Psoas muscle (tissue), 8 donors: ENCODE measurements around the gene HOXA13. TPM values are rescaled to one million over a fixed set of nuclear protein-coding genes. Genes with fewer than 3 reads are reported as not detected.

Experiments used
- ATAC-seq, 4 donors: fragments of 200-7000 bp; cut with Tn5 transposase; one replicate each; pipeline ENCODE4 v1.9.1; 2020; ENCODE audit warnings: moderate library complexity in 3 of 4, mild to moderate bottlenecking in 2 of 4
- DNase-seq, 2 donors: peaks; one replicate each; pipeline ENCODE4 v3.0.0-alpha.2; 2020
- H3K27ac ChIP-seq: fragments of 200-600 bp; one replicate; pipeline ENCODE4 v1.8.0; 2022
- H3K27me3 ChIP-seq, 3 donors: fragments of 200-600 bp in 1 of 3; one replicate each; pipeline versions ENCODE4 v1.6.1 to v1.8.0; 2013 to 2022; ENCODE audit warnings: low read length in 2 of 3, mild to moderate bottlenecking in 2 of 3, moderate library complexity in 1 of 3; ENCODE audit not compliant: insufficient read depth in 3 of 3
- H3K36me3 ChIP-seq, 2 donors: fragments of 200-600 bp in 1 of 2; one replicate each; pipeline versions ENCODE4 v1.6.1 to v1.8.0; 2013 to 2022; ENCODE audit warnings: low read depth in 1 of 2, mild to moderate bottlenecking in 1 of 2, moderate library complexity in 1 of 2; ENCODE audit not compliant: insufficient read depth in 1 of 2
- H3K4me1 ChIP-seq: fragments of 200-600 bp; one replicate; pipeline ENCODE4 v1.8.0; 2022
- H3K4me3 ChIP-seq: fragments of 200-600 bp; one replicate; pipeline ENCODE4 v1.8.0; 2022; ENCODE audit warnings: mild to moderate bottlenecking
- H3K9me3 ChIP-seq: fragments of 200-600 bp; one replicate; pipeline ENCODE4 v1.8.0; 2022
- WGBS, 3 donors: extraction: QIAGEN DNeasy Blood & Tissue Kit; methylation state at CpG; one replicate each; pipeline versions ENCODE4 v1.1.6 to v1.1.7; 2013; 5-methylcytosine and 5-hydroxymethylcytosine counted together
- intact Hi-C, 2 donors: fragments of 100-400 bp; cut with DNase I; formaldehyde crosslinking; loops; one replicate each; pipeline versions ENCODE4 v1.11.0 to v1.14.2; 2022
- polyA plus RNA-seq, 3 donors: library from polyadenylated mRNA; stranded (reverse); fragments of 200-250 nt; gene quantifications; one replicate each; pipeline ENCODE4 v1.2.3, GENCODE V29; 2013
- total RNA-seq, 4 donors: library from RNA; stranded (reverse); fragmentation: NEBNext Ultra II Directional in 2 of 4; extraction: Animal tissue kit (Norgen Biotek cat#: 25700) in 2 of 4; gene quantifications; one replicate each; pipeline versions ENCODE4 v1.2.1 to v1.2.4, GENCODE V29; 2021 to 2023
- TF ChIP-seq, protein P1 (sequence below): fragments of 200-600 bp; IDR thresholded peaks from one replicate; pipeline ENCODE4 v1.8.0; 2022; ENCODE audit warnings: antibody characterized with exemption
- donor health status: healthy with polysubstance abuse.
- donor health status: DM: no; HTN: no; CAD: no; lungs with moderate emphysema.
- donor health status: Bipolar disorder and iron deficiency.
- donor health status: healthy.
- donor health status: DM: yes; HTN: yes; CAD: no.
- donor health status: DM: no; HTN: no; CAD: no.
- donor health status: DM: no; HTN: no; CAD: no.
- donor health status: DM: yes; HTN: yes; CAD: no.

HOXA13 gene
- total and polyA plus RNA-seq, 7 donors: 0.01 to 0.08 (median 0.06) TPM; not detected in 4

DNA sequence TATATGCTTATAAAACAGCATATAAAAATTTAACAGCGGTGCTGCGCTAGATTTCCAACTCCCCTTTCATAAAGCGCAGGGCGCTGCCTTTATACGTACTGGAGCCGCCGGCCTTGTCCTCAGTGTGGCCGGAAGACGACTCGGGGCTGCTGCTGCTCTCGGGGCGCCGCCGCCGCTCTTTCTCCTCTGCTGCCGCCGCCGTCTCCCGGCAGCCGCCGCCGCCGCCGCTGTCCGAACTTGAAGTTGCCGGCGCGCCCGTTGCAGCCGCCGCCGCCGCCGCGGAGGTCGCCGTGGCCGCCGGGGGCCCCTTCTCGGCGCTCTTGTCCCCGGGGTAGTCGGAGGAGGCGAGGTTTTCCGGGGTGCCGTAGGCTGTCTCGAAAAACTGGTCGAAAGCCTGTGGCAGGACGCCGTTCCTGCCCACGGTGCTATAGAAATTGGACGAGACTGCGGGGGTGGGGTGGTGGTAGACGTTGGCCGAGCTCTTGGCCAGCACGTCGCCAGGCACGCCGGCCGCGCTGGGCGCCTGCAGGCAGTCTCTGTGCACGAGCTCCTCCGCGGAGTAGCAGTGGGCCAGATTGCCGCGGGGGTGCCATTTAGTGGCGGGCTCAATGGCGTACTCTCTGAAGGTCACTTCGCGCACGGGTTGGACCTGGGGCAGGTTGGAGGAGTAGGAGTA is 15.4 kb downstream of the HOXA13 start:
- intact Hi-C loops: no loop called here
- 1 to 2% (median 2%) methylated on average over 70 to 72 of the region's 72 CpGs for WGBS, 3 donors
- peaks cover 0 to 80% (median 19%) of the 10 kb centered on the region in 3 donors for H3K27me3 ChIP-seq
- TF ChIP-seq, protein P1, sequence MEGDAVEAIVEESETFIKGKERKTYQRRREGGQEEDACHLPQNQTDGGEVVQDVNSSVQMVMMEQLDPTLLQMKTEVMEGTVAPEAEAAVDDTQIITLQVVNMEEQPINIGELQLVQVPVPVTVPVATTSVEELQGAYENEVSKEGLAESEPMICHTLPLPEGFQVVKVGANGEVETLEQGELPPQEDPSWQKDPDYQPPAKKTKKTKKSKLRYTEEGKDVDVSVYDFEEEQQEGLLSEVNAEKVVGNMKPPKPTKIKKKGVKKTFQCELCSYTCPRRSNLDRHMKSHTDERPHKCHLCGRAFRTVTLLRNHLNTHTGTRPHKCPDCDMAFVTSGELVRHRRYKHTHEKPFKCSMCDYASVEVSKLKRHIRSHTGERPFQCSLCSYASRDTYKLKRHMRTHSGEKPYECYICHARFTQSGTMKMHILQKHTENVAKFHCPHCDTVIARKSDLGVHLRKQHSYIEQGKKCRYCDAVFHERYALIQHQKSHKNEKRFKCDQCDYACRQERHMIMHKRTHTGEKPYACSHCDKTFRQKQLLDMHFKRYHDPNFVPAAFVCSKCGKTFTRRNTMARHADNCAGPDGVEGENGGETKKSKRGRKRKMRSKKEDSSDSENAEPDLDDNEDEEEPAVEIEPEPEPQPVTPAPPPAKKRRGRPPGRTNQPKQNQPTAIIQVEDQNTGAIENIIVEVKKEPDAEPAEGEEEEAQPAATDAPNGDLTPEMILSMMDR: no peak
- no peaks in the 10 kb centered on the region for H3K36me3 ChIP-seq
- no peak overlapping the region for H3K27ac ChIP-seq
- H3K4me1 ChIP-seq: peaks cover 27% of the 10 kb centered on the region
- DNase-seq (peak in 1 of 2 donors; percentile 67), ATAC-seq (peak in 3 of 4 donors; percentile 25 to 46 (median 35))
- peak overlapping the region; percentile 72 for H3K4me3 ChIP-seq
- no peaks in the 10 kb centered on the region for H3K9me3 ChIP-seq

DNA sequence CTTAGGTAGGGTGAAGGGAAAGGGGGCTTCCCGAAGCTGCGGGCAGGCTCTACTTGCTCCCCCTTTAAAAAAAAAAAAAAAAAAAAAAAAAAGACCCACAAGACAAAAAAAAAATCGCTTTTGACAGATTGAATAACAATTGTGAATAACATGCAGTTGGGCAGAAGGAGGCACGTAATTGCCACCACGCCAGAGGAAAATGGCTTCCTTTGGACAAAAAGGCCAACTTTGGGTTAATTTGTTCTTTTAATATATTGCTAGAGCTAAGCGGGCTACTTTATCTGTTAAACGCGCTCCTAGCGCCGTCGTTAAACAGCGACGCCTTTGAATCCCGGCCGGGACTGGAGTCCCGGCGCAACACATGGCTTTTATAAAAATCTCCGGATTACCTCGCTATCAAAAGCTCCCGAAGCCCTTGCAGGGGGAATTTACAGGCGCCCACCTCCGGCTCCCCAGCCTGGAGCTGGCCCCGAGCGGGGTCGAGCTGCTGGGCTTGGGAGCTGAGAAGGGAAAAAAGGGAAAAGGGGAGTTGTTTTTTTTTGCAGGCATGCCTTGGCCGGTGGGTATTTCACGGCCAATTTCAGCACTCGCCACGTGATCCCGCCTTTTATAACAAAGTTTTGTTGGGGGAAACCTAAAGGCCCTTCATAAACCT is 16.1 kb downstream of the HOXA13 start:
- H3K27ac ChIP-seq: no peak overlapping the region
- TF ChIP-seq, protein P1: no peak
- ATAC-seq: no peak
- DNase-seq: no peak
- H3K4me3 ChIP-seq: peak overlapping the region; percentile 72
- peaks cover 26% of the 10 kb centered on the region for H3K4me1 ChIP-seq
- peaks cover 0 to 74% (median 17%) of the 10 kb centered on the region in 3 donors for H3K27me3 ChIP-seq
- H3K36me3 ChIP-seq: no peaks in the 10 kb centered on the region
- intact Hi-C loops: no loop called here
- no peaks in the 10 kb centered on the region for H3K9me3 ChIP-seq
- 5 to 10% (median 9%) methylated on average over 30 of the region's 30 CpGs for WGBS, 3 donors

GRCh38 chr7:27182861-27183681 is 16.8 kb downstream of the HOXA13 start:
- DNase-seq (no peak), ATAC-seq (no peak)
- Histone ChIP-seq H3K4me3 (peak overlapping the region; percentile 72), H3K27me3 (peaks cover 0 to 67% (median 12%) of the 10 kb centered on the region in 3 donors), H3K9me3 (no peaks in the 10 kb centered on the region), H3K27ac (no peak overlapping the region), H3K36me3 (no peaks in the 10 kb centered on the region), H3K4me1 (peaks cover 29% of the 10 kb centered on the region)
- TF ChIP-seq, protein P1: no peak
- intact Hi-C loops: no loop called here
- WGBS, 3 donors: 58 to 66% (median 60%) methylated on average over 39 of the region's 39 CpGs

- Histone ChIP-seq H3K27me3 (peaks cover 0 to 60% (median 7%) of the 10 kb centered on the region in 3 donors), H3K36me3 (no peaks in the 10 kb centered on the region), H3K27ac (no peak overlapping the region), H3K4me3 (no peak overlapping the region), H3K4me1 (peaks cover 31% of the 10 kb centered on the region), H3K9me3 (no peaks in the 10 kb centered on the region)
- TF ChIP-seq, protein P1: no peak
- DNase-seq (no peak), ATAC-seq (no peak)
- 78 to 86% (median 85%) methylated on average over 4 of the region's 4 CpGs for WGBS, 3 donors
- intact Hi-C loops: no loop called here
These were observed 17.5 kb downstream of the HOXA13 start for GRCh38 chr7:27182285-27182841.
